Measurements from ENCODE around the gene PTDSS2.
"Not testable (repeated sequence)": the region's sequence is repeated elsewhere in the genome, so short reads cannot be mapped to it uniquely, and the experiment has no call there.

Gene PTDSS2

DNA sequence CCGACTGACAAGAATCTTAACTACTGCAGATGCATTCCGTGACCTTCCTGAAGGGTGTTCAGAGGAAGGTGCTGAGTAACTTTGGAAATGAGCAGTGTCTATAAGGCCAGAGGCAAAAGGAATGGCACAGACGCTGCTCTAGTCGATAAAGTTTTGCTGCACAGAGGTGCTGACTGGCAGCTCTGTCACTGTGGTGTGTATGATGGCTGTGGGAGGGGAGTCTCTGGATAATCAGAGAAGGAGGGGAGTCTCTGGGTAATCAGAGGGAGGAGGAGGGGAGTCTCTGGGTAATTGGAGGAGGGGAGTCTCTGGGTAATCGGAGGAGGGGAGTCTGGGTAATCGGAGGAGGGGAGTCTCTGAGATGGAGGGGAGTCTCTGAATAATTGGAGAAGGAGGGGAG lies 18.4 kb downstream of the PTDSS2 start:
- no peak for DNase-seq (ENCODE audit: low read depth in 4 of 4, low spot score in 1 of 4)

DNA sequence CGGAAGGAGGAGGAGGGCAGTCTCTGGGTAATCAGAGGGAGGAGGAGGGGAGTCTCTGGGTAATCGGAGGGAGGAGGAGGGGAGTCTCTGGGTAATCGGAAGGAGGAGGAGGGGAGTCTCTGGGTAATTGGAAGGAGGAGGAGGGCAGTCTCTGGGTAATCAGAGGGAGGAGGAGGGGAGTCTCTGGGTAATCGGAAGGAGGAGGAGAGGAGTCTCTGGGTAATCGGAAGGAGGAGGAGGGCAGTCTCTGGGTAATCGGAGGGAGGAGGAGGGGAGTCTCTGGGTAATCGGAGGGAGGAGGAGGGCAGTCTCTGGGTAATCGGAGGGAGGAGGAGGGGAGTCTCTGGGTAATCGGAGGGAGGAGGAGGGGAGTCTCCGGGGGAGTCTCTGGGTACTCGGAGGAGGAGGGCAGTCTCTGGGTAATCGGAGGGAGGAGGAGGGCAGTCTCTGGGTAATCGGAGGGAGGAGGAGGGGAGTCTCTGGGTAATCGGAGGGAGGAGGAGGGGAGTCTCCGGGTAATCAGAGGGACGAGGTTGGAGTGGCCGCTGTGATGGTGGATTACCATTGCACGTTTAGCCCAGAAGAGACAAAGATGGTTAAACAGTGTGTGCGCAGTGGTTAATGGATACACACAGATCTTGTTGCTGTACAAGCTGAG lies 19.1 kb downstream of the PTDSS2 start:
- not testable (repeated sequence) for DNase-seq (ENCODE audit: low read depth in 4 of 4, low spot score in 1 of 4)

- DNase-seq (ENCODE audit: low read depth in 4 of 4, low spot score in 1 of 4) = no peak
Measured at GRCh38 chr11:469684-470560, 19.8 kb downstream of the PTDSS2 start.

- DNase-seq (ENCODE audit: low read depth in 4 of 4, low spot score in 1 of 4) = no peak
Measured at GRCh38 chr11:471468-472145, 21.5 kb downstream of the PTDSS2 start.

GRCh38 chr11:472272-472671 lies 22.2 kb downstream of the PTDSS2 start:
- no peak for DNase-seq (ENCODE audit: low read depth in 4 of 4, low spot score in 1 of 4)

DNA sequence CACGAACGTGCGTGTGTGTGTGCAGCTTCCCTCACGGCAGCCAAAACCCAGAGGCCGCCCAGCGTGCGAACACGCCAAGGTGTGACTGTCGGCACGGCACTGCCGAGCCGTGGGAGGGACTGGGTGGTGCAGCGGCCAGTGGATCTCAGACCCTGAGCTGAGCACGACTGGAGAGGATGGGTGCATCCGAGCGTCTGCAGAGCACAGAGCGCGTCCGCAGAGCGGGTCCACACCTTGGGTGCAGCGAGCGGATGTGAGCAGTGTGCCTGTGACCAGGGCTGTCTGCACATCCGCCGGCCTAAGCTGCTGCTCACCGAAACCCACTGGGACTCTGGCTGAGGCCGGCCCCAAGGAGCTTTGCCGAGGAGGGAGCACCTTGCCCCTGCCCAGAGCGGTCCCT lies 22.7 kb downstream of the PTDSS2 start:
- DNase-seq (ENCODE audit: low read depth in 4 of 4, low spot score in 1 of 4) = no peak

DNA sequence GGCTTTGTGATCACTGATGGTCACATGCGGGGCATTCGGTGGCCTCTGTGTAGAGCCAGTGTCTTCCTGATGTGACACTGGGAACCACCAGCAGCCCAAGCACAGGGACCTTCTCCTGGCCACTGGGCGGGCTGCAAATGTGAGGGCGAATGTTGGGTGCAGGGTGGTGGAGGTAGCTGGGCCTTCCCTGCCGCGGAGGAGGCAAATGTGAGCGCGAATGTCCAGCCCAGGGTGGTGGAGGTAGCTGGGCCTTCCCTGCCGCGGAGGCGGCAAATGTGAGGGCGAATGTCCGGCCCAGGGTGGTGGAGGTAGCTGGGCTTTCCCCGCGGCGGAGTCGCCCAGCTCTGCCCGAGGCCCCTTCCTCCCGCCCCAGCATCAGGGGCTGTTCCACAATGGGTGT lies 23.3 kb downstream of the PTDSS2 start:
- no peak for DNase-seq (ENCODE audit: low read depth in 4 of 4, low spot score in 1 of 4)

DNA sequence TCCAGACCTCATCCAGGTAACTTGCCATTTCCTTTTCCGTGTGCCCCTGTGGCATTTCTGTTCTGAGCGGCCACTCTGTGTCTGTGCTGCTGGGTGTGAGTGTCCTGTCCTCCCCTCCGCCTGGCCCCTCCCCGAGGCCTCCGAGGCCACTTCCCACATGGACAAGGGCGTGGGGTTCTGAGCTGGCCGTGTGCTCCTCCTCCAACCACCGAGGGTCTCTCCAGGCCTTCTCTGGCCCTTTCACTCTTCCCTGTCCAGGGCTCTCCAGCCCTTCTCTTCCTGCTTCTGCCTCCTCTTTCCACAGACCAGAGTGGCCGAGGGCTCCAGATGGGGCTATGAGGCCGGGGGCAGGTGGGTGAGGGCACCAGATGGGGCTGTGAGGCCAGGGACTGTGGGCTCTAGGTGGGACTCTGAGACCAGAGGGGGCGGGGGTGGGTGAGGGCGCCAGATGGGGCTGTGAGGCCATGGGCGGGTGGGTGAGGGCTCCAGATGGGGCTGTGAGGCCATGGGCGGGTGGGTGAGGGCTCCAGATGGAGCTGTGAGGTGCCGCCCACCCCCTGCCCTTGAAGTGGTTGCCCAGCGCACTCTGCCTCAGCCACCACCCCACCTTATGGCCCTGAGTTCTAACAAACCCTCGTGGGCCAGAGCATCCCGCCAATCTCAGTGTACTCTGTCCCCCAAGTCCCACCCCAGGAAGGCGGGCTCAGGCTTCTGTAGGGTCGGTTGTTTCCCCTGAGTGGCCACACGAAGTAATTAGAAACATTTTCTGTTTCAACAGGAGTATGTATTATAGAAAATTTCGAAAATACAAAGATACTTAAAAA lies 24.1 kb downstream of the PTDSS2 start:
- DNase-seq (ENCODE audit: low read depth in 4 of 4, low spot score in 1 of 4) = no peak

GRCh38 chr11:474914-475506 lies 24.9 kb downstream of the PTDSS2 start:
- DNase-seq (ENCODE audit: low read depth in 4 of 4, low spot score in 1 of 4) = no peak

DNA sequence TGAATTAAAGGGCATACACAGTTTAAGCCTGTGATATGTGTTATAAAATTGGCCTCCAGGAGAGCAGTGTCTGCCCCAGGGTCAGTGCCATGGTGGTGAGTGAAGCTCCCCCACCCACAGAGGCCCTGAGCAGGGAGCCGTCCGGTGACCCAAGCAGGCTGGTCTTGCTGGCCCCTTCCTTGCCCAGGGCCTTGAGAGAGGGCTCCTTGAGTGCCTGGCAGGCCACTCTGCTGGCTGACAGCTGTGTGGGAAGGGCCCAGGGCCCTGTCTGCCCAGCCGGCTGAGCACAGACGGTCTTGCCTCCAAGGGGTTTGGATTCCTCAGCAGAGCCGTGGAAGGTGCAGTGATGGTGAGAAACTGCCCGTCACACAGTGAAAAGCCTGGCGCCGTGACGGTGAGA lies 25.9 kb downstream of the PTDSS2 start:
- no peak for DNase-seq (ENCODE audit: low read depth in 4 of 4, low spot score in 1 of 4)

- no peak for DNase-seq (ENCODE audit: low read depth in 4 of 4, low spot score in 1 of 4)
Measured at GRCh38 chr11:476416-476815, 26.3 kb downstream of the PTDSS2 start.

- DNase-seq (ENCODE audit: low read depth in 4 of 4, low spot score in 1 of 4) = no peak
Measured at GRCh38 chr11:477052-477715, 27.1 kb downstream of the PTDSS2 start.

GRCh38 chr11:479311-479710 lies 29.2 kb downstream of the PTDSS2 start:
- DNase-seq (ENCODE audit: low read depth in 4 of 4, low spot score in 1 of 4) = no peak

GRCh38 chr11:484616-485015 lies 34.5 kb downstream of the PTDSS2 start:
- DNase-seq (ENCODE audit: low read depth in 4 of 4, low spot score in 1 of 4) = no peak

GRCh38 chr11:486189-486588 lies 36.1 kb downstream of the PTDSS2 start:
- no peak for DNase-seq (ENCODE audit: low read depth in 4 of 4, low spot score in 1 of 4)

GRCh38 chr11:487571-488021 lies 37.5 kb downstream of the PTDSS2 start:
- no peak for DNase-seq (ENCODE audit: low read depth in 4 of 4, low spot score in 1 of 4)

DNA sequence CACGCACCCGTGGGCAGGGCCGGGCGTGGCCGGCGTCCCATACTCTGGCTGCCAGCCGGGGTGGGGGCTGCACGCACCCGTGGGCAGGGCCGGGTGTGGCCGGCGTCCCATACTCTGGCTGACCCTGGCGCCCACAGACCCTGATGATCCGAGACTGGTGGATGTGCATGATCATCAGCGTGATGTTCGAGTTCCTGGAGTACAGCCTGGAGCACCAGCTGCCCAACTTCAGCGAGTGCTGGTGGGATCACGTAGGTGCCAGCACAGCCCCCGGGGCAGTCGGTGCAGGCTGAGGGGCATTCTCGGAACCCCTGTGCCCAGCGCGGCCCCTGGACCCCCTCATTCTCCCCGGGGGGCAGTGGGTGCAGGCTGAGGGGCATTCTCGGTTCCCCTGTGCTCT lies 38.0 kb downstream of the PTDSS2 start:
- DNase-seq (ENCODE audit: low read depth in 4 of 4, low spot score in 1 of 4) = no peak

- DNase-seq (ENCODE audit: low read depth in 4 of 4, low spot score in 1 of 4) = no peak
Measured at GRCh38 chr11:488579-488978, 38.5 kb downstream of the PTDSS2 start.

GRCh38 chr11:488992-489391 lies 38.9 kb downstream of the PTDSS2 start:
- no peak for DNase-seq (ENCODE audit: low read depth in 4 of 4, low spot score in 1 of 4)

DNA sequence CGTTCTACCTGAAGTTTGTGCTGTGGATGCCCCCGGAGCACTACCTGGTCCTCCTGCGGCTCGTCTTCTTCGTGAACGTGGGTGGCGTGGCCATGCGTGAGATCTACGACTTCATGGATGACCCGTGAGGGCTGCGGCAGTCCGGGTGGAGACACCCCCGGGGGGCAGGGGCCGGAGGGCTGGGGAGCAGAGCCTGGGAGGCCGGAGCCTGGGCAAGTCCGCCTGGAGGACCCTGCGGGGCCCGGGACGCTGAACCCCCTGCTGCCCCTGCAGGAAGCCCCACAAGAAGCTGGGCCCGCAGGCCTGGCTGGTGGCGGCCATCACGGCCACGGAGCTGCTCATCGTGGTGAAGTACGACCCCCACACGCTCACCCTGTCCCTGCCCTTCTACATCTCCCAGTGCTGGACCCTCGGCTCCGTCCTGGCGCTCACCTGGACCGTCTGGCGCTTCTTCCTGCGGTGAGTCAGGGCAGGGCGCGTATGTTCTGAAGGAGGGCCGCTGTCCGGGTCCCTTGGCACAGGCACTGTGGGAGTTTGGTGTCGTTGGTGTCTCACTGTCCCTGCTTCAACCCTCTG lies 39.6 kb downstream of the PTDSS2 start:
- no peak for DNase-seq (ENCODE audit: low read depth in 4 of 4, low spot score in 1 of 4)

All from stimulated activated CD4-positive, alpha-beta T cell treated with anti-CD3 and anti-CD28 coated beads, Interleukin-1b, Interleukin-23, amount 100 ng/mL, for 24 hours (primary cell).